HG03442 (cell line): Measurements from ENCODE around the gene H3-3A.
A peak's percentile ranks its signal among the peaks of the same experiment; 100 is the strongest.

ENCODE experiments used
- ATAC-seq: cut with Tn5 transposase; IDR thresholded peaks from one replicate; pipeline ENCODE4 v1.9.1; 2021; ENCODE audit warnings: mild to moderate bottlenecking, moderate library complexity; ENCODE audit not compliant: unreplicated experiment

The H3-3A gene

GRCh38 chr1:226062558-226063223 lies at the start of gene H3-3A:
TSS of gene H3-3A (plus strand) at chr1:226062716. CDS start at chr1:226064352, 1,636 bp downstream.
- peak; percentile 81 for ATAC-seq

GRCh38 chr1:226017070-226017469 lies 45.4 kb upstream of the H3-3A start:
- ATAC-seq, result no peak

GRCh38 chr1:226019572-226019971 lies 42.9 kb upstream of the H3-3A start:
- no peak for ATAC-seq

GRCh38 chr1:226021401-226021800 lies 41.1 kb upstream of the H3-3A start:
- no peak for ATAC-seq

- no peak for ATAC-seq
Measured at GRCh38 chr1:226021801-226022200, 40.7 kb upstream of the H3-3A start.

GRCh38 chr1:226023735-226024134 lies 38.8 kb upstream of the H3-3A start:
- ATAC-seq, result no peak

GRCh38 chr1:226026833-226027232 lies 35.7 kb upstream of the H3-3A start:
- no peak for ATAC-seq

GRCh38 chr1:226027538-226028217 lies 34.8 kb upstream of the H3-3A start:
- no peak for ATAC-seq

- ATAC-seq, result peak; percentile 86
Measured at GRCh38 chr1:226029093-226029496, 33.4 kb upstream of the H3-3A start.

GRCh38 chr1:226029568-226030225 lies 32.8 kb upstream of the H3-3A start:
- ATAC-seq, result peak; percentile 35

GRCh38 chr1:226033582-226033981 lies 28.9 kb upstream of the H3-3A start:
- no peak for ATAC-seq

- no peak for ATAC-seq
Measured at GRCh38 chr1:226033991-226034390, 28.5 kb upstream of the H3-3A start.

- ATAC-seq, result no peak
Measured at GRCh38 chr1:226034482-226034881, 28.0 kb upstream of the H3-3A start.

- ATAC-seq, result no peak
Measured at GRCh38 chr1:226035915-226036314, 26.6 kb upstream of the H3-3A start.

GRCh38 chr1:226038661-226039060 lies 23.9 kb upstream of the H3-3A start:
- ATAC-seq, result no peak

- ATAC-seq, result no peak
Measured at GRCh38 chr1:226041419-226041818, 21.1 kb upstream of the H3-3A start.

- no peak for ATAC-seq
Measured at GRCh38 chr1:226044514-226045101, 17.9 kb upstream of the H3-3A start.

GRCh38 chr1:226046240-226046639 lies 16.3 kb upstream of the H3-3A start:
- ATAC-seq, result no peak

- ATAC-seq, result no peak
Measured at GRCh38 chr1:226047495-226047894, 15.0 kb upstream of the H3-3A start.

- no peak for ATAC-seq
Measured at GRCh38 chr1:226048886-226049285, 13.6 kb upstream of the H3-3A start.

- no peak for ATAC-seq
Measured at GRCh38 chr1:226050133-226050532, 12.4 kb upstream of the H3-3A start.

GRCh38 chr1:226051365-226051764 lies 11.2 kb upstream of the H3-3A start:
- ATAC-seq, result no peak
